SK-N-MC (cell line): ENCODE results near the gene LRCH2.

Source experiments
- EZH2 ChIP-seq: fragments of 200-600 bp; sonication (generic); IDR thresholded peaks from one replicate; pipeline ENCODE4 v1.6.1; 2017; ENCODE audit warnings: antibody characterized with exemption
- POLR2AphosphoS5 ChIP-seq: IDR thresholded peaks from 2 replicates; pipeline ENCODE4 v1.6.1; 2012; ENCODE audit warnings: mild to moderate bottlenecking, low read depth, low read length, borderline replicate concordance

DNA sequence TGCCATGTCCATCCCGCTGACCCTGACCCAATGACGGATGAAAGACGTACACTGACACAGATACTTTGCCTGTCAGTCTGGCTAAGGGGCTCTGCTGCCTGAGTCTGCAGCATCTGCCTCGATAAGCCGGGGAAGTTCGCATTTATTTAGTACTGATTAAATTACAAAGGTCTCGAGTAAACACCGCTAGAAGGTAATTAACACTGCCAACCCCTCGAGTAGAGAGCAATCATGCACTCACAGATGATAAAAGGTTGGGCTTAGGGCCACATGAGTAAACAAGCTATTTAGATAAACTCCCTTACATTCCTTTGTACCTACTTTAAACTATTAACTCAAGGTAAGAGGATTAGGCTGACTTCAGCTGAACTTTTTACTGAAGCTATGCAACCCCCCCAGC lies 60.7 kb downstream of the LRCH2 start:
- no peak for TF ChIP-seq EZH2
- TF ChIP-seq POLR2AphosphoS5, result no peak
